Measurements from ENCODE around the gene ADH4.
A peak's percentile ranks its signal among the peaks of the same experiment; 100 is the strongest.
"Not testable (repeated sequence)": the region's sequence is repeated elsewhere in the genome, so short reads cannot be mapped to it uniquely, and the experiment has no call there.

The ADH4 gene

GRCh38 chr4:99131378-99131777 is 12.7 kb downstream of the ADH4 start:
- no peak for DNase-seq

DNA sequence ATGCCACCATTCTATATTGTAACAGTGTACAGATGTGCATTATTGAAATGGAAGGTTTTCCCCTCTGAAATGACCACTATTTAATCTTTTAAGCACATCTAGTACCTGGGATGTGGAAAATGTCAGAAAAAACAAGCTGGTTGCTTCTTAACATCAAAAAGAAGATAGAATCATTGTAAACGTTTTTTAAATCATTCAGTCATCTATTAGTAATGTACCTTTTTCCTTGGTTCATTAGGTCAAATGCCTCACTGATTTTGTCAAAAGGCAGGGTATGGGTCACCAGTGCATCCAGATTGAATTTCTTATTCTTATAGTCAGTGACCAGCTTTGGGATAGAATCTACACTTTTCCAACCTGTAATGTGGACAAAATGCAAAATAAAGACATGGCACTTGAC is 17.7 kb downstream of the ADH4 start:
- no peak for DNase-seq

DNA sequence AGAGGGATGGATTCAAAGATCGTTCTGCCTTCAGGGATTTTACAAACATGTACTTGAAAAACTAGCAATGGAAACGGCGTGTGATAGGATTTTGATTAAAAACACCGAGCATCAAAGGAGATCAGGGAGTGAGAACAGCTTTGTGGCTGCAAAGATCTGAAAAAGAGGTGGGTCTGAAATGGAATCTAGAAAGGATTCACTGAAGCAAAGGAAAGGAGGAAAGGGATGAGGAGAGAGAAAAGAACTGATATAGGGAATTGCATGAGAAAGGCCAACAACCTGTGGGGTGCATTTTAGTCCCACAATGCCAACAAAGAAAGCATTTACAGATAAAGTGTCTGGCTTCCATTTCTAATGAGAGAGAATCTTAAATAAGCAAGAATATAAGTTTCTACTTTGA is 23.1 kb downstream of the ADH4 start:
- DNase-seq, result no peak

GRCh38 chr4:99120501-99120900 is 23.6 kb downstream of the ADH4 start:
- no peak for DNase-seq

DNA sequence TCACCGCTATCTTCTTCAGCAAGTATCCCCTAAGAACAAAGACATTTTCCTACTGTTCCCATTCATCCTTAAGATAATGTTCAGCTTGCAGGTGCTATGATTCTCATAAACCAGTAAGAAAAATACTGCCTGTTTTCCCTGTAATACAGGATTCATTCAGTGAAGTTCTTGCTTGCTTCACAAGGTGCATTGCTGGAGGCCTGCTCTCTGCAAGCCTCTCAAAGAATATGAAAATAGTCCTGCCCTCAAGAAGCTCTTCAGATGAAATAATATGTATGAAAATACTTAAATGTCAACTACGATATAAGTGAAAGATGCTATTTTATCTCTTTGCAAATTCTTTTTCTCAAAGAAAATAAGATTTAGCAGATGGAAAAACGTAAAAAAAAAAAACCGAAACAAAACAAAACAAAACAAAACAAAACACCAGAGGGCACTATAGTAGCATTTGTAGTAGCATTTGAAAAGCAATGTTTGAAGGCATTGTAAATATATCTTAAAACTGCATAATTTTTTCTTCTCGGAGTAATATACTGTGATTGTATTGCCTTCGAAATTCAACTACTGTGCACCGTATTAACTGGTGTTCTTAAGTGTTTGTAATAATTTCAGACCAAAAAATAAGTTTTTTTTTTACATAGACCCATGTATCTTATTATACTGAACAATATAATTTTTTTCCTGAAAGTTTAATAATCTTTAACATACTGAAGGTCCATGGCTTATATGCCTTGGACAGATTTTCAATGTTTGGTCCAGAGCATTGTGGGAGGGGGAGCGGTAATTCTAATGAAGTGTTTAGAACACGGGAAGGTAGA is 26.0 kb downstream of the ADH4 start:
- peak; percentile 12 to 47 (median 31) for DNase-seq

DNA sequence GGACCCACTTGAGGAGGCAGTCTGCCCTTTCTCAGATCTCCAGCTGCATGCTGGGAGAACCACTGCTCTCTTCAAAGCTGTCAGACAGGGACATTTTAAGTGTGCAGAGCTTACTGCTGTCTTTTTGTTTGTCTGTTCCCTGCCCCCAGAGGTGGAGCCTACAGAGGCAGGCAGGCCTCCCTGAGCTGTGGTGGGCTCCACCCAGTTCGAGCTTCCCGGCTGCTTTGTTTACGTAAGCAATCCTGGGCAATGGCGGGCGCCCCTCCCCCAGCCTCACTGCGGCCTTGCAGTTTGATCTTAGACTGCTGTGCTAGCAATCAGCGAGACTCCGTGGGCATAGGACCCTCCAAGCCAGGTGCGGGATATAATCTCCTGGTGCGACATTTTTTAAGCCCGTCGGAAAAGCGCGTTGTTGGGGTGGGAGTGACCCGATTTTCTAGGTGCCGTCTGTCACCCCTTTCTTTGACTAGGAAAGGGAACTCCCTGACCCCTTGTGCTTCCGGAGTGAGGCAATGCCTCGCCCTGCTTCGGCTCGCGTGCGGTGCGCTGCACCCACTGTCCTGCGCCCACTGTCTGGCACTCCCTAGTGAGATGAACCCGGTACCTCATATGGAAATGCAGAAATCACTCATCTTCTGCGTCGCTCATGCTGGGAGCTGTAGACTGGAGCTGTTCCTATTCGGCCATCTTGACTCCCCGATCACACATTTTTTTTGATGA is 26.8 kb downstream of the ADH4 start:
- not testable (repeated sequence) for DNase-seq

DNA sequence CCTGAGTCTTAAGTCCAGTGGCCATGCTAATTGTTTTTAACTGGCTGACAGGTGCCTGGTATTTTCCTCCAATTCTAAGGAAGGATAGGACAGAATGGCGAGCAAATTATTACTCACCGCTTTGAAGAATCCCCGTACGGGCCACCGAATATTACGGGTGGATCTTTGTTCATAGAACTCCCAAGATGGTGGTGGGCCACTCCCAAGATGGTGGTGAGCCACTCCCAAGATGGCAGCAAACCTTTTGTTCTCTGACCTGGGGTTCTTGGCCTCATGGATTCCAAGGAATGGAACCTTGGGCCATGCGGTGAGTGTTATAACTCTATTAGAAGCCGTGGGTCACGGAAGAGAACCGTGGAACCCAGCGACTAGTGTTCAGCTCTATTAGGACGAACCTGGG is 34.8 kb downstream of the ADH4 start:
- DNase-seq, result not testable (repeated sequence)

DNA sequence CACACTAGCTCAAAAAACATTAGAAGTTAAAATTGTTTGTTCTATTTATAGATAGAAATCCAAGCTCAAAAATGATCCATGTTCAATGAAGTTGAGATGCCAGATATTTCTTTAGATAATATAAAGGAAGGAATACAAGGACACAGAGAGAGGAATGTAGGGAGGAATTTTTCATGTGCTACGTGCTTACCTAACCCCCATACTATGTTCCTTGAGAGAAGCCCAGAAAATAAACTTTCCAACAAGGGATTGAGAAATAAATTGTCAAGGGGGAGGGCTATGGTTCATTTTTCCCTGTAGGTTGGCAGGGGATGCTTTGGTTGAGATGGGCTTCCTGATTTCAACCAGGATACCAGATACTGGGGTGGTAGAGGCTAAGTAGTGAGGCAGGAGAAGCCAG is 39.9 kb downstream of the ADH4 start:
- no peak for DNase-seq

- DNase-seq, result no peak
Measured at GRCh38 chr4:99103166-99103565, 40.9 kb downstream of the ADH4 start.

DNA sequence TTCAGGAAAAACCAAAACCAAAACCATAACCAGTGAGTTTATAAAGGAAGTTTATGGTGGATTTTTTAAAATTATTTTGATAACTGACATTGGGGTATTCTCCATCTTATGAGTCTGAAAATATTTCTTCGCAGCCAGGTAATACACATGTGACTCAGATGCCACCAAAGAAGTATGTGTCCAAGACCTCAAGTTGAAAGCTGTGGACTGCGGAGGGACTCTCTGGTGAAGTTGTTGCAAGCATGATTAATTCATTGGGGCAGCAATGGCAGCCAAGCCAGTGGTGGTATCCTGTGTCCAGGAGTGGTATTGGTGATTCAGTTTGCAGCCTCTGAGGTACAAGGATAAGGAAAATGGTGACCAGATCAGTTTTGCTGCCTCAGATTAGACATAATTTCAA is 41.5 kb downstream of the ADH4 start:
- no peak for DNase-seq

DNA sequence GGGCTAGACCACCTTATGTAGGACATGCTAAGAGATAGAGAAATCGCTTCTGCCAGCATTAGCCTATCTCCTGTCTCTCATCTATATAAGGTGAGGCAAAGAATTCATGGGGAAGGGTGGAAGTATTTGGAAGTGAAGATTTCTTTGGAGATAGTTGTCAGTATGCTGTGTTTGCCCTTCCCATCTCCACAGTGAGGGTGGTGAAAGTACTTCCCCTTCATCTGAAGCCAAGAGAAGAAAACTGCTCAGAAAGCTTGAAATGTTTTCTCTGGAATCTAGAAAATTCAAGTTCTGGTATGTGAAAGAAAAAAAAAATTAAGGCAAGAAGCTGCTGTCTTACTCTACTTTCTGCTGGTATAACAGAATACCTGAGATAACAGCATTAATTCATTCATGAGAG is 43.2 kb downstream of the ADH4 start:
- DNase-seq, result no peak

- not testable (repeated sequence) for DNase-seq
Measured at GRCh38 chr4:99099814-99100213, 44.3 kb downstream of the ADH4 start.

DNA sequence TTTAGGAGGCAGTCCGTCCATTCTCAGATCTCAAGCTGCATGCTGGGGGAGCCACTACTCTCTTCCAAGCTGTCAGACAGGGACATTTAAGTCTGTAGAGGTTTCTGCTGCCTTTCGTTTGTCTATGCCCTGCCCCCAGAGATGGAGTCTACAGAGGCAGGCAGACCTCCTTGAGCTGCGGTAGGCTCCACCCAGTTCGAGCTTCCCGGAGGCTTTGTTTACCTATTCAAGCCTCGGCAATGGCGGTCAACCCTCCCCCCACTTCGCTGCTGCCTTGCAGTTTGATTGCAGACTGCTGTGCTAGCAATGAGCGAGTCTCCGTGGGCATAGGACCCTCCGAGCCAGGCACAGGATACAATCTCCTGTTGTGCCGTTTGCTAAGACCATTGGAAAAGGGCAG is 44.8 kb downstream of the ADH4 start:
- no peak for DNase-seq

GRCh38 chr4:99091841-99092240 is 52.3 kb downstream of the ADH4 start:
- DNase-seq, result not testable (repeated sequence)

DNA sequence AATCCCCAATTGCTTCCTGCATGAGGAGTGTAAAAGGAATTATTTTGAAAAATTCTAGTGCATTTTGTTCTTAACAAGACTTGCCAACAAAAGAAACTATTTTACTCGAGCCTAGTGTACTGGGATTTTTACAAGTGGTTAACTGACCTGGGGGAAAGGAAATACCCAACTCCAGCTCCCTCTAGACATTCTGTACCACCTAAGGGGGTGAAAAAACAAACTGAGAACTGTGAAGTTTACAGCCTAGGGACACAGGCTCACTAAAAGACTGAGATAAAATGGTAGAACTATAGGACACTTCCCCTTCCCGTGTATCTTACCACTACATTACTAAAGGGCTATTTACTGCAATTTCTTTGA is 52.9 kb downstream of the ADH4 start:
- DNase-seq, result no peak

DNA sequence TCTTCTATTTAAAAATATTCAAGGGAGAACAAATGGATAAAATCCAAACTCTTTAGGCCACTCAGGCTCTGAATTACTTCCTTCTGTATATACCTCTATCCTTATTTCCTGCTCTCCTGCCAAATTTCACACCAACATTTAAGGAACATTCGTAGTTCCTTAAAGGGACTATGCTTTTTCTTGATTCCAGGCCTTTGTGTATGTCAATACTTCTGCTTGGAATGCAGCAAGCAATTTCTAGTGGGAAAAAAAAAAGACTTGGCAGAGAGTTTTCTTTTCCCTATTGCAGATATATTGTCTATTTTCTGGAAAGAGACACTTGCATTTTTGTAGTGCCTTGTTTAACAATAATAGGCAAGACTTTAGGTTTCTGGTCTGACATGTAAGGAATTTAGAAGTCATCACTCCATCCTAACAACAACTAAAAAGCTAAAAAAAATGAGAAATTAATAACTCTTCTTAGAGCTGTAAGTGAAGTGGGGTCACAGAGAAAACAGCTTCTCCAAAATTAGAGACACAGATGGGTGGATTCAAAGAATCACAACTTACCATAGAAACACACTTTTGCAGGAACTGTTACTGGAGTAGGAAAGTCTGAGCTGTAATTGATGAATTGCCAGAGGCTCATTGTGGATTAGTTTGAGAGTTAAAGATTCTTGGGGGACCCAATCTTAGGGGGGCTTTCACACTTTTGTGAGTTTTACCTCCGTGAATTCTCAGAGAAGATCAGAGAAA is 53.4 kb downstream of the ADH4 start:
- no peak for DNase-seq

- DNase-seq, result peak; percentile 76 to 93 (median 90)
Measured at GRCh38 chr4:99088481-99089365, 55.4 kb downstream of the ADH4 start, which contains the start of gene ADH5. ADH5 (minus strand) TSS chr4:99088788; CDS start chr4:99088700, 88 bp downstream.

GRCh38 chr4:99088023-99088449 is 56.1 kb downstream of the ADH4 start:
- peak; percentile 58 to 65 (median 62) for DNase-seq

GRCh38 chr4:99084595-99084994 is 59.5 kb downstream of the ADH4 start:
- no peak for DNase-seq

DNA sequence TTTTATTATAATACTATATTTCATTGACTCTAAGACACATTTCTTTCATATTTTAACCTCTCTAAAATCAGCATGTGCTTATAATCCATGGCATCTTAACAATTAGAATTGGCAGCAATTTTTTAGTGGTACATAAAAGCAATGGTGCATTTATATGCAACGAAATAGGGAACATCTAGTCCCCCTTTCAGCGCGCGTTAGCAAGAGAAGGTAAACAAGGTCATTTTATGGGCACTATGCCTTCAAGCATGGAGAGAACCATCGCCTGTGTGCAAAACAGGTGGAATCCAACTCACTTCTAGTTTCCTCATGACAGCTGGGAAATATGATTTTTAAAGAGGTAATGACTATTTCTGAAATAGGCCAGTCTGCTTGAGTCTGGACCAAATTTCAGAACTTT is 61.9 kb downstream of the ADH4 start:
- DNase-seq, result no peak

DNA sequence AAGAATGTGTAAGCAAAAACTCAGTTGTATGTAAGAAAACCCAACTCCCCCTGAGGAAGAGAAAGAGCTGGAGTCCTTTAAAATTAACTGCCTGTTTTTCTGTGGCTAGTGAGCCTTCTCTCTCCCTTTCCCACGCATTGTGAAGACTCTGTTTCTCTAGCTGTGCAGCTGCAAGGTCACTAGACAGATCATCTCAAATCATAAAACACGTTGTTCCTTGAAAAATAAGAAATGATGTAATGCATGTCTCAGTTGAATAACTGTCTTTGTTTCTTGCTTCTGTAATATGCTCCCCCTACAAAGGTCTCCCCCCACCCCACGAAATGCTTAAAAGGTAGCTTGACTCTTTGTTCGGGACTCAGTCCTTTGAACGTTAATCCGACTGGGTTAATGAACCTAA is 63.2 kb downstream of the ADH4 start:
- DNase-seq, result not testable (repeated sequence)

DNA sequence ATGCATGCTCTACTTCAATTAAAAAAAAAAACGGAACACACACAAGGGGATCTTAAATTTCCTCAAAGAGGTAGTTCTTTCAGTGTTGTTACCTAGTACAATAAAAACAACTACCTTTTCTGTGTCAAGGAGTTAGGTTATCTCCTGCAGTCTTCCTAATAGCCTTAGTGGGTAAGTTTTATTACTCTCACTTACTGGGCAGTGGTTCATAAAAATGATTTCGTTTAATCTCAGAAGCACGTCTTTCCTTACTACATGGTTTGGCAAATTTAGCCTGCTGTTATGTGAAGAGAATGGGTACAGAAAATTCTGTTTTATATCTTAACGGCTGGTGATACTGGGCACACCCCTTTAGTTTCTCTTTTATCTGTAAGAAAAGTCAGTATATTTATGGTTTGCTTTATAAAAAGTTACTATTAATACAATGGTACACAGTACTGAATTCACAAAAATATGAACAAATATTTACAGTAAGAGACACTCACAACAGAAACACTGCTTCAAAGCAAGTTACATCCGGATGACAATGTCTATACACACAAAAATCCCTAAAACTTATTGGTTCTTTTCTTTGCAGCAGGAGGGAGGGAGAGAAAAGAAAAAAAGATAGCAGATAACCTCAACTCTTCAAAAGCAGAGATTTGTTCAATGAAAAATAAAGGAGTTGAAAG is 64.3 kb downstream of the ADH4 start:
- no peak for DNase-seq

Data from suppressor macrophage treated with lipopolysaccharide for 1 hour (primary cell).